DND-41 (cell line): ENCODE results near the gene SPDYE8.
"Not testable (repeated sequence)": the region's sequence is repeated elsewhere in the genome, so short reads cannot be mapped to it uniquely, and the experiment has no call there.

Experiments used
- ATAC-seq: fragments of 200-7000 bp; cut with Tn5 transposase; 3 replicates; pipeline ENCODE4 v1.9.1; 2021; ENCODE audit warnings: low read depth; ENCODE audit not compliant: insufficient read depth
- DNase-seq: peaks from one replicate; pipeline ENCODE4 v3.0.0-alpha.2; 2020
- H2AFZ ChIP-seq: 2 replicates; pipeline ENCODE4 v1.6.0; 2012; ENCODE audit warnings: low read depth, low read length
- H3K27ac ChIP-seq: 2 replicates; pipeline ENCODE4 v1.5.1; 2012; ENCODE audit warnings: low read length, inconsistent platforms
- H3K27me3 ChIP-seq: fragments of 200-600 bp; sonication (generic); 2 replicates; pipeline ENCODE4 v1.6.0; 2012; ENCODE audit warnings: low read length, mild to moderate bottlenecking, inconsistent platforms; ENCODE audit not compliant: insufficient read depth, poor library complexity
- H3K36me3 ChIP-seq: 2 replicates; pipeline ENCODE4 v1.5.1; 2012; ENCODE audit warnings: low read length, inconsistent platforms; ENCODE audit not compliant: insufficient read depth
- H3K4me1 ChIP-seq: 2 replicates; pipeline ENCODE4 v1.5.1; 2012; ENCODE audit warnings: mild to moderate bottlenecking, low read length; ENCODE audit not compliant: insufficient read depth
- H3K4me2 ChIP-seq: 2 replicates; pipeline ENCODE4 v1.6.0; 2012; ENCODE audit warnings: mild to moderate bottlenecking, moderate library complexity, low read length, inconsistent platforms; ENCODE audit not compliant: insufficient read depth
- H3K4me3 ChIP-seq, 2 experiments: fragments of 200-600 bp in 1 of 2; shearing (Covaris generic) in 1 of 2; 2 replicates each; pipeline ENCODE4 v1.5.1; 2012 to 2016; ENCODE audit warnings: inconsistent platforms in 2 of 2, low read length in 2 of 2, mild to moderate bottlenecking in 2 of 2, low read depth in 1 of 2, moderate library complexity in 1 of 2
- H3K79me2 ChIP-seq: 2 replicates; pipeline ENCODE4 v1.6.0; 2012; ENCODE audit warnings: low read length, inconsistent platforms; ENCODE audit not compliant: insufficient read depth
- H3K9ac ChIP-seq: 2 replicates; pipeline ENCODE4 v1.6.0; 2012; ENCODE audit warnings: low read depth, mild to moderate bottlenecking, inconsistent platforms, low read length, moderate library complexity
- H3K9me3 ChIP-seq: 2 replicates; pipeline ENCODE4 v1.5.1; 2012; ENCODE audit warnings: low read length, moderate library complexity, mild to moderate bottlenecking, inconsistent platforms; ENCODE audit not compliant: insufficient read depth, severe bottlenecking
- H4K20me1 ChIP-seq: 2 replicates; pipeline ENCODE4 v1.6.0; 2012; ENCODE audit warnings: low read length; ENCODE audit not compliant: insufficient read depth

Gene SPDYE8

DNA sequence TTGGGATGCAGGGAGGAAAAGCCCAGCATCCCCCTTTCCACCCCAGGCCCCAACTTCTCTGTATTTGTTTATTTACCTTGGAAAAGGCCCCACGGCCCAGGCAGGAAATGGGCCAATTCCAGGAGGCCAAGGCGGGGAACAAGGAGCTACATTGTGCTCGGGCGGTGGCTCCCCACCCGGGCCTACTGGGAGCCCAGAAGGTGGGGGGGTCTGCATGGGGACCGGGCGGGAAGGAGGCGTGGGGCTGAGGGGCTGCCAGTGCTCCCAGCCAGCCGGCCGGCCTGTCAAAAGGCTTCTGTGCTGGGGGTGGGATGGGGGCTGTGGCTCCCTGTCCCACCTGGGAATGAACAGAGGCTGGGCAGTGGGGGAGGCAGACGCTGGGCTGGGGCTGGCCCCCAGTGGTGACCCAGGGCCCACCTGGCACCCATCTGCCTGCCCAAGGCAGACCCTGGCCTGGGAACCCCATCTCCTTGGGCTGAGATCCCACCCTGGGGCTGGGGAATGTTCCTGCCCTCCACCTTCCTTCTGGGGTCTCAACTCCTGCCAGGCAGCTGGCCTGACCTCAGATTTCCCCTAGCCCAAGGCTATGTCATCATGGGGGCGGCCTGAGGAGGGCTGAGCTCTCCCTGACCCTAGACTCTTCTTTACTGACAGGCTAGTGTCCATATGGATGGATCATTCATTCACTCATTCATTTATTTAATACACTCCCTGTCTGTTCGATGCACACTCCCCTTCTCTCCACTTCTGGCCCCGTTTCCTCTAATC lies 39.2 kb downstream of the SPDYE8 start:
- not testable (repeated sequence) for H3K79me2 ChIP-seq, H4K20me1 ChIP-seq, H3K27ac ChIP-seq, H3K36me3 ChIP-seq, H3K4me2 ChIP-seq, H3K27me3 ChIP-seq, DNase-seq, H3K4me3 ChIP-seq, H3K9me3 ChIP-seq, H3K9ac ChIP-seq, H2AFZ ChIP-seq, H3K4me1 ChIP-seq
- ATAC-seq: peak; percentile 55

- not testable (repeated sequence) for H4K20me1 ChIP-seq, H3K79me2 ChIP-seq, DNase-seq, H3K9ac ChIP-seq, ATAC-seq, H3K9me3 ChIP-seq, H3K4me3 ChIP-seq, H2AFZ ChIP-seq, H3K27me3 ChIP-seq, H3K4me2 ChIP-seq, H3K4me1 ChIP-seq, H3K27ac ChIP-seq, H3K36me3 ChIP-seq
Observed at GRCh38 chr7:72982084-72982483, 47.5 kb downstream of the SPDYE8 start.

GRCh38 chr7:72980382-72980781 lies 49.2 kb downstream of the SPDYE8 start:
- ATAC-seq, H3K27me3 ChIP-seq, H3K9me3 ChIP-seq, H3K4me3 ChIP-seq, DNase-seq, H2AFZ ChIP-seq, H3K27ac ChIP-seq, H4K20me1 ChIP-seq, H3K4me2 ChIP-seq, H3K79me2 ChIP-seq, H3K9ac ChIP-seq, H3K4me1 ChIP-seq, H3K36me3 ChIP-seq: not testable (repeated sequence)

DNA sequence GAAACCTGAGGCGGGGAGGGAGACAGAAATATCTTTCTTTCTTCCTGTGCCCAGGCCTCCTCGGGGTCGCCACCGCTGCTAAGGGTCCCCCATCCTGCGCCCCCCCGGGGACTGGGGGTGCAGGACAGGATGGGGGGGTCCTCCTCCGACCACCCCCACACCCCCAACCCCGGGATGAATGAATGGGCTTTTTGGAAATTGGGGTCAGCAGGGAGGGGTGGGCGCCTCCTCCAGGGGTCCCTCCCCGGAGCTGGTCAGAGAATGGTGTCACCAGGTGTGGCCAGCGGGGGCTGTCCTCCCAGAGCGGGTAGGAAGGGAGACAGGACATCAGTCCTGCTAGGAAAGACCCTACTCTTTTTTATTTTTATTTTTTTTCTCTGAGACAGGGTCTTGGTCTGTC lies 53.1 kb downstream of the SPDYE8 start:
- H3K9ac ChIP-seq, H3K4me2 ChIP-seq, H3K27me3 ChIP-seq, ATAC-seq, H3K79me2 ChIP-seq, H4K20me1 ChIP-seq, H3K36me3 ChIP-seq, H3K4me1 ChIP-seq, H2AFZ ChIP-seq, H3K4me3 ChIP-seq, H3K27ac ChIP-seq, H3K9me3 ChIP-seq, DNase-seq: not testable (repeated sequence)

- H4K20me1 ChIP-seq, ATAC-seq: not testable (repeated sequence)
Observed at GRCh38 chr7:72975656-72976286, 53.8 kb downstream of the SPDYE8 start.

DNA sequence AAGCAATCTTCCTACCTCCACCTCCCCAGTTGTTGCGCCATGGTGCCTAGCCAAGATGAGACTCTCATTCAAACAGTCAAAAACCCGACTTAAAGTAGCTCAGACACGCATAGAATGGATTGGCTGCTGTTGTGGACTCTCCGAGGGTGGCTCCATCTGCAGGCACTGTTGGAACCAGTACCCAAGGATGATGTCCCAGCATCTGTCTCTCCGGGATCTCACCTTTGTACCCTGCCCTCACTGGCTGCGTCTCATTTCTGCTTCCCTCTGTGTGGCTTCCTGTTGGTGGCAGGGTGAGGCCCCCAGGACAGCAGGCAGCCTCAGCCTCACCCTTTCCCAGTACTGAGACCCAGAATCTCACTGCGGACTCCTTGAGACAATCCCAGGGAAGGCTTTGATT lies 54.8 kb downstream of the SPDYE8 start:
- not testable (repeated sequence) for H3K4me1 ChIP-seq, ATAC-seq

More at GRCh38 chr7:72975656-72976286, 53.8 kb downstream of the SPDYE8 start:
- H3K4me1 ChIP-seq, H3K27me3 ChIP-seq, H3K79me2 ChIP-seq, H3K4me2 ChIP-seq, H3K9ac ChIP-seq, H2AFZ ChIP-seq, H3K9me3 ChIP-seq, DNase-seq, H3K4me3 ChIP-seq, H3K27ac ChIP-seq, H3K36me3 ChIP-seq: not testable (repeated sequence)

GRCh38 chr7:72971505-72971904 lies 58.1 kb downstream of the SPDYE8 start:
- ATAC-seq, H3K9ac ChIP-seq, H3K4me3 ChIP-seq, H3K27ac ChIP-seq, H3K36me3 ChIP-seq, H4K20me1 ChIP-seq, H3K4me1 ChIP-seq, H3K79me2 ChIP-seq, H2AFZ ChIP-seq, H3K27me3 ChIP-seq, H3K9me3 ChIP-seq, DNase-seq, H3K4me2 ChIP-seq: not testable (repeated sequence)

More for the DNA sequence above, 54.8 kb downstream of the SPDYE8 start:
- not testable (repeated sequence) for H3K27ac ChIP-seq, H3K4me3 ChIP-seq, H4K20me1 ChIP-seq, H3K9me3 ChIP-seq, H2AFZ ChIP-seq, H3K9ac ChIP-seq, H3K27me3 ChIP-seq, DNase-seq, H3K4me2 ChIP-seq, H3K36me3 ChIP-seq, H3K79me2 ChIP-seq
